Measurements from ENCODE around the gene MAP1A.

GRCh38 chr15:43508421-43508820 is 9.0 kb upstream of the MAP1A start:
- TF ChIP-seq CTCF (IDR thresholded peaks at IDR 0.05; ENCODE audit: low read length) = no peak
- TF ChIP-seq EZH2 (optimal IDR thresholded peaks at IDR 0.05; ENCODE audit: low read depth, low read length) = no peak
